ENCODE data around the gene TRPM2.

DNA sequence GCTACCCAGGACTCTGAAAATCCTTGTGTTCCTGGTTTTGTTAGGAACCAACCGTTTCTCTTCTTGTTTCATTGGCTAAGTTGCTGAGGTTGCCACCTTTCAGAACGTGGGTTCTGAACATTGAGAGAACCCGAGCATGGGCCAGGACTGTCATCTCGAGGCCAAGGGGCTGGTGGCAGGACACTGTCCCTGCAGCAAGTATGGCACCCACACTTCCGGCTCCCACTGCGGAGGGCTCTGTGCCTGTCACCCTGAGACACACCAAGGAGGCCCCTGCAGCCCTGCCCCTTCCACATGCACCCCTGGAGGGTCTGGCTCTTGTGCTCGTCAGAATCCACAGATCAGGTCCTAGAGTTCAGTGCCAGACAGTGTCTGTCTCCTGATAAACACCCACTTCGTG is 62.8 kb downstream of the TRPM2 start:
- TF ChIP-seq, protein P1, sequence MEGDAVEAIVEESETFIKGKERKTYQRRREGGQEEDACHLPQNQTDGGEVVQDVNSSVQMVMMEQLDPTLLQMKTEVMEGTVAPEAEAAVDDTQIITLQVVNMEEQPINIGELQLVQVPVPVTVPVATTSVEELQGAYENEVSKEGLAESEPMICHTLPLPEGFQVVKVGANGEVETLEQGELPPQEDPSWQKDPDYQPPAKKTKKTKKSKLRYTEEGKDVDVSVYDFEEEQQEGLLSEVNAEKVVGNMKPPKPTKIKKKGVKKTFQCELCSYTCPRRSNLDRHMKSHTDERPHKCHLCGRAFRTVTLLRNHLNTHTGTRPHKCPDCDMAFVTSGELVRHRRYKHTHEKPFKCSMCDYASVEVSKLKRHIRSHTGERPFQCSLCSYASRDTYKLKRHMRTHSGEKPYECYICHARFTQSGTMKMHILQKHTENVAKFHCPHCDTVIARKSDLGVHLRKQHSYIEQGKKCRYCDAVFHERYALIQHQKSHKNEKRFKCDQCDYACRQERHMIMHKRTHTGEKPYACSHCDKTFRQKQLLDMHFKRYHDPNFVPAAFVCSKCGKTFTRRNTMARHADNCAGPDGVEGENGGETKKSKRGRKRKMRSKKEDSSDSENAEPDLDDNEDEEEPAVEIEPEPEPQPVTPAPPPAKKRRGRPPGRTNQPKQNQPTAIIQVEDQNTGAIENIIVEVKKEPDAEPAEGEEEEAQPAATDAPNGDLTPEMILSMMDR (conservative IDR thresholded peaks at IDR 0.05 in 1 of 2, IDR thresholded peaks at IDR 0.05 in 1 of 2; ENCODE audit: low read depth in 1 of 2, low read length in 2 of 2): no peak
- TF ChIP-seq EZH2 (IDR thresholded peaks at IDR 0.05; ENCODE audit: low read length, missing control alignments): no peak
